ENCODE measurements around the gene PNMA1.

The PNMA1 gene

GRCh38 chr14:73759183-73759713 lies 45.1 kb upstream of the PNMA1 start:
- TF ChIP-seq RAD21 (IDR thresholded peaks at IDR 0.05; ENCODE audit: low read depth) = no peak
- no peak for TF ChIP-seq TEAD4 (IDR thresholded peaks at IDR 0.05)
- no peak for TF ChIP-seq NFIC (IDR thresholded peaks at IDR 0.05)
- TF ChIP-seq, protein P1, sequence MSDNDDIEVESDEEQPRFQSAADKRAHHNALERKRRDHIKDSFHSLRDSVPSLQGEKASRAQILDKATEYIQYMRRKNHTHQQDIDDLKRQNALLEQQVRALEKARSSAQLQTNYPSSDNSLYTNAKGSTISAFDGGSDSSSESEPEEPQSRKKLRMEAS (IDR thresholded peaks at IDR 0.05) = no peak
- no peak for TF ChIP-seq CEBPB (IDR thresholded peaks at IDR 0.05)
- 0 out of 2 replicates have a peak, but pooled peaks have one; percentile 7 for TF ChIP-seq YY1 (IDR thresholded peaks at IDR 0.05; ENCODE audit: low read depth)
- TF ChIP-seq FOXM1 (IDR thresholded peaks at IDR 0.05; ENCODE audit: borderline replicate concordance, low read depth) = no peak
- TF ChIP-seq TAF1 (IDR thresholded peaks at IDR 0.05; ENCODE audit: low read depth) = no peak
- 0 out of 2 replicates have a peak, but pooled peaks have one; percentile 4 for TF ChIP-seq EGR1 (IDR thresholded peaks at IDR 0.05)
- no peak for TF ChIP-seq CREB1 (IDR thresholded peaks at IDR 0.05; ENCODE audit: low read depth)
- TF ChIP-seq, protein P2, sequence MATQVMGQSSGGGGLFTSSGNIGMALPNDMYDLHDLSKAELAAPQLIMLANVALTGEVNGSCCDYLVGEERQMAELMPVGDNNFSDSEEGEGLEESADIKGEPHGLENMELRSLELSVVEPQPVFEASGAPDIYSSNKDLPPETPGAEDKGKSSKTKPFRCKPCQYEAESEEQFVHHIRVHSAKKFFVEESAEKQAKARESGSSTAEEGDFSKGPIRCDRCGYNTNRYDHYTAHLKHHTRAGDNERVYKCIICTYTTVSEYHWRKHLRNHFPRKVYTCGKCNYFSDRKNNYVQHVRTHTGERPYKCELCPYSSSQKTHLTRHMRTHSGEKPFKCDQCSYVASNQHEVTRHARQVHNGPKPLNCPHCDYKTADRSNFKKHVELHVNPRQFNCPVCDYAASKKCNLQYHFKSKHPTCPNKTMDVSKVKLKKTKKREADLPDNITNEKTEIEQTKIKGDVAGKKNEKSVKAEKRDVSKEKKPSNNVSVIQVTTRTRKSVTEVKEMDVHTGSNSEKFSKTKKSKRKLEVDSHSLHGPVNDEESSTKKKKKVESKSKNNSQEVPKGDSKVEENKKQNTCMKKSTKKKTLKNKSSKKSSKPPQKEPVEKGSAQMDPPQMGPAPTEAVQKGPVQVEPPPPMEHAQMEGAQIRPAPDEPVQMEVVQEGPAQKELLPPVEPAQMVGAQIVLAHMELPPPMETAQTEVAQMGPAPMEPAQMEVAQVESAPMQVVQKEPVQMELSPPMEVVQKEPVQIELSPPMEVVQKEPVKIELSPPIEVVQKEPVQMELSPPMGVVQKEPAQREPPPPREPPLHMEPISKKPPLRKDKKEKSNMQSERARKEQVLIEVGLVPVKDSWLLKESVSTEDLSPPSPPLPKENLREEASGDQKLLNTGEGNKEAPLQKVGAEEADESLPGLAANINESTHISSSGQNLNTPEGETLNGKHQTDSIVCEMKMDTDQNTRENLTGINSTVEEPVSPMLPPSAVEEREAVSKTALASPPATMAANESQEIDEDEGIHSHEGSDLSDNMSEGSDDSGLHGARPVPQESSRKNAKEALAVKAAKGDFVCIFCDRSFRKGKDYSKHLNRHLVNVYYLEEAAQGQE (IDR thresholded peaks at IDR 0.05; ENCODE audit: low read depth) = no peak
- TF ChIP-seq USF1 (IDR thresholded peaks at IDR 0.05) = no peak
- peak; percentile 2 for TF ChIP-seq ZBTB7A (IDR thresholded peaks at IDR 0.05; ENCODE audit: low read depth)
- no peak for TF ChIP-seq TCF12 (IDR thresholded peaks at IDR 0.05; ENCODE audit: low read depth)
- no peak for TF ChIP-seq EP300 (IDR thresholded peaks at IDR 0.05; ENCODE audit: borderline replicate concordance)

DNA sequence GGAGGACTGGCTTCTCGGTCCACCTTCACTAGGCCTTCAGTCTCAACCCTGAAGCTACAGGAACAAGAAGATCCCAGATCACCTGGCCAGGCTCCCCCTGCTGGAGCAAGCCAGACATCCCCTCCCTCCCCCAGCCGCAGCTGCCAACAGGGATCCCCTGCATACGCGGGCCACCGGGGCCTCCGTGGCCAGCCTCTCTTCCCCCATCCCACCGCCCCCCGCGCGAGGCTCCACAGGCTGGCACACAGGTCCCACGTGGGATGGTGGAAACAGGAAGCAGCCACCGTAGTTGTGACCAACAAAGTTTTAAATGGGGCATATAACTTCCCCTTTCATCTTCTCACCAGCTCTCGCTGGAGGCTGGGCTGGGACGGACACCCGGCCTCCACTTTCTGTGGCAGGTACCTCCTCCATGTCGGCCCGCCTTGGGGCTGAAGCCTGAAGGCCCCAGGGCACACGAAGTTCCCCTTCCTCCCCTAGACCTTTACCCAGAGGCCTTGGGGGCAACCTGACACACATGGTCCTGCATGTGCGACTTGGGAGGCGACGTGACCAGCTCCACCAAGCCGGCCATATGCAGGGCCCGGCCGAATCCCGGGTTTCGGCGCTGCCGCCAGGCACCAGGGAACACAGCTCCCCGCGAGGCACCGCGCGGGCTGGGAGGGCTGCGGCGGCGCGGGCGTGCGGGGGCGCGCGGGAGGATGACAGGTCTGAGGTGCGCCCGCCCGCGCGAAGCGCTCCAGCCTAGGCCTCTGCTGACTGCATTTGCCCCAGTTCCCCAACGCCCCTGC lies 44.4 kb upstream of the PNMA1 start:
- TF ChIP-seq YY1 (IDR thresholded peaks at IDR 0.05; ENCODE audit: low read depth) (peak; percentile 40; the same call in 1 of the 2 replicates), EP300 (IDR thresholded peaks at IDR 0.05; ENCODE audit: borderline replicate concordance) (no peak), RAD21 (IDR thresholded peaks at IDR 0.05; ENCODE audit: low read depth) (peak; percentile 50), TCF12 (IDR thresholded peaks at IDR 0.05; ENCODE audit: low read depth) (no peak), EGR1 (IDR thresholded peaks at IDR 0.05) (0 out of 2 replicates have a peak, but pooled peaks have one; percentile 27), USF1 (IDR thresholded peaks at IDR 0.05) (no peak), ZBTB7A (IDR thresholded peaks at IDR 0.05; ENCODE audit: low read depth) (no peak; the same call in 1 of the 2 replicates)
- TF ChIP-seq, protein P2 (IDR thresholded peaks at IDR 0.05; ENCODE audit: low read depth) = no peak
- TF ChIP-seq, protein P1 (IDR thresholded peaks at IDR 0.05) = peak; percentile 64

DNA sequence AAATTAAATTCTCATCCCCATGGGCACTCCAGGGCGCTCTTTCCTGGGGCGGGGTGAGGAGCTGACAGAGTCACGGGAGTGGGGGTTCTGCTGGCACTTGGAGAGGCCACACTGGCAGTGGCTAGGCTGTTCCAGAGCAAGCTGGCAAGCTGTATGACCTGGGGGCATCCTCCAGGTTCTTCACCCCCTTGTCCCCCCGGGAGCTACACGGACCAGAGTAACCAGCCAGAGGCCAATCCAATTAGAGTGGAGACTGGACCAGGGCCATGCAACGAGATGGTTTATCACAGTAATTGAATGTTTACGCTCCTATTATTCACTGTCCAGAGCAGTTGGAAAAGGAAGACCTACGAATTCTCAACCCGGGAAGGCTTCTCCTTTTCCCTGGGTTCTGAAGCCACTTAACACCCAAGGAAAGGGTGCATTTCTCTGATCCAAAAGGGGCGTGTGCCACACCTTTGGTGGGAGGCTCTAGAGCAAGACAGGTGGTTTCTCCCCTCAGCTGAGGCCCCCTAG lies 43.8 kb upstream of the PNMA1 start:
- TF ChIP-seq, protein P1 (IDR thresholded peaks at IDR 0.05) = no peak
- TF ChIP-seq YY1 (IDR thresholded peaks at IDR 0.05; ENCODE audit: low read depth) (no peak), EGR1 (IDR thresholded peaks at IDR 0.05) (no peak), RAD21 (IDR thresholded peaks at IDR 0.05; ENCODE audit: low read depth) (no peak), EP300 (IDR thresholded peaks at IDR 0.05; ENCODE audit: borderline replicate concordance) (no peak), CEBPB (IDR thresholded peaks at IDR 0.05) (no peak), ZBTB7A (IDR thresholded peaks at IDR 0.05; ENCODE audit: low read depth) (no peak), USF1 (IDR thresholded peaks at IDR 0.05) (no peak), CREB1 (IDR thresholded peaks at IDR 0.05; ENCODE audit: low read depth) (no peak), TCF12 (IDR thresholded peaks at IDR 0.05; ENCODE audit: low read depth) (no peak), TEAD4 (IDR thresholded peaks at IDR 0.05) (no peak), NFIC (IDR thresholded peaks at IDR 0.05) (no peak), FOXM1 (IDR thresholded peaks at IDR 0.05; ENCODE audit: borderline replicate concordance, low read depth) (no peak), TAF1 (IDR thresholded peaks at IDR 0.05; ENCODE audit: low read depth) (no peak)
- TF ChIP-seq, protein P2 (IDR thresholded peaks at IDR 0.05; ENCODE audit: low read depth) = no peak

Measured in Ishikawa (cell line).